Measurements from ENCODE around the gene GHDC.

- no peak for TF ChIP-seq GATA3 (IDR thresholded peaks at IDR 0.05; ENCODE audit: low read depth, low read length)
- TF ChIP-seq GATA2 (IDR thresholded peaks at IDR 0.05; ENCODE audit: low read depth, low read length) = no peak
Observed at GRCh38 chr17:42202159-42202558, 7.9 kb upstream of the GHDC start.
